Activated CD8-positive, alpha-beta memory T cell treated with anti-CD3 and anti-CD28 coated beads, Interleukin-2, amount 50 U/mL, for 24 hours (primary cell): ENCODE results near the gene PREB.

Experiments used
- DNase-seq: peaks from one replicate; pipeline ENCODE4 v3.0.0-alpha.2; 2020; ENCODE audit errors: extremely low read depth

The PREB gene

DNA sequence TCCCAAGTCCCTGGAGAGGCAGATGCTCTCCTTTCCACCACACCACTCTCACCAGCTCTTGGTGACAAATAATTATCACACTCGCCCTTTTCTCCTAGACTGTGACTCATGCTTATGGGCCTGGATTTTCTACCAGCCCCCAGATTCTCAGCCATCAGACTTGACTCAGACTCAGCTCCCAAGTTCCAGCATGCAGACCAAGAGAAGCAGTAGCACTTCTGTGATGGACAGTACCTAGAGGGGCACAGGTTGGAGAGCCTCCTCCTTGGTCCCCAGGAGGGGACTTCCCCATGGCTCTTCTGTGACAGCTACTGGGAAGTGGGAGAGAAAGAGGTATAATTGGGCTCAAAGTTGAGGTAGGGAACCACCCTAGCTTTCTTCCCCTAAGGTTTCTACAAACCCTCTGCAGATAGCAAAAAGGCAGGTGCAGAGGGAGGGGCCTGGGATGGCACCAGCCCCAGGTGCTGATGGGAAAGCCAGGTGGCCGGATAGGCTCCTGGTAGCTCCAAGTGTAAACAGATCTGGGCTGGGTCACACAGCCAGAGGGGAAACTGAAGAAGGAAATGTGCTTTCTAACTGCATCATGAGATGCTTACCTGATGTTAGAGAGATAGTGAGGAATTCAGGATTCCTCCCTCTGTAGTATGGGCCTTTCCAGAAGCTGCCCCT lies 18.5 kb upstream of the PREB start:
- no peak for DNase-seq

DNA sequence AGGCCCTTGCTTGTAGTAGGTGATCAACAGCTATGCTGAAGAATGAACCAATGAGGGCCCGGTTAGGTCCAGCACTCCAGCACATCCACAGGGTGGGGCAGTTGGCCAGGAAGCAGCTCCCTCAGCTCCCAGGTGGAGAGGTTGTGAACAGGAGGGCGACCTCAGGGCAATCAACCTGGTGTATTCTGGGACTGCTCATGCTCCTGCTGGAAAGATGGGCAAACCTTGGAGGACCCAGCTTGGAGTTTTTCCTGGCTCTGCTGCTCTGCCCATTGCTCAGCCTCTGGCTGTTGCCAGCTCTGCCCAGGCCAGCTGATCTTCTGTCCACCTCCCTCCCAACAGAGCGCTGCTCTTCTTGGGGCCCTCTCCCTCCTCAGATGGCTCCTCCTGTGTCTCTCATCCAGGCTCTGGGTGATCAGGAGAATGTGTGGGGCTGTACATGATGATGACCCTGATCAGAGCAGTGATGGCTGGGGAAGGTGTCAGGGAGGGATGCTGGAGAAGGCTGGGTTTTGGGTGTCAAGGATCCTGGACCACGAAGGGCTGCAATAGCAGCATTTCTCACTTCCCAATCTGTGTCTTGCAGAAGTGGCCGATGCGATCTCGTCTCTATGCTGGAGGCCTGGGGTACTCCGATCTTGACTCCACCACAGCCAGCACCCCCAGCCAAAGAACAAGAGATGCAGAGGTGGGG lies 17.8 kb upstream of the PREB start:
- DNase-seq: no peak

DNA sequence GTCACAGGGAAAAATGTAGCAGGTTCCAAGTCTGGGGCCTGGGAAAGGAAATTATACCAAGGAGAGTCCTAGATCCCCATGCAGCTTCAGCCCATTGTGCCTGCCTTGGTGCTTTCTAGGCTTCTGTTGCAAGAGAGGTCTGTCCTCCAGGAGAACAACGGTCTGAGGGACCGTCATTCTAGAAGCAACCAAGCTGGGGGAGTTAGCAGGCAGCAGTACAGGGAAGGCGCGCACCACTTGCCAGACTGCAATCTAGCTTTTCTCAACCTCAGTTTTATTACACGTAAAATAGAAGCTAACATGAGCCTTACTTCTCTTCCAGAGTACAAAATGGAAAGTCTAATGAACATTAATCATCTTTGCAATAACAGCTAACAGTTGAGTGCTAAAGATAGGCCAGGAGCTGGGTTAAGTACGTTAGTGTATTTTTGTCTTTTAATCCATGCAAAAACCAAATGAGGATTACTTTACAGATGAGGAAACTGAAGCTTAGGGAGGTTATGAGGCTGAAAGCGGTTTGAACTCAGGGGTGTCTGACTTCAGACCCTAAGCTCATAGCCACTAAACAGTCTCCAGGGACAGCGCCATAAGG lies 16.3 kb upstream of the PREB start:
- no peak for DNase-seq

DNA sequence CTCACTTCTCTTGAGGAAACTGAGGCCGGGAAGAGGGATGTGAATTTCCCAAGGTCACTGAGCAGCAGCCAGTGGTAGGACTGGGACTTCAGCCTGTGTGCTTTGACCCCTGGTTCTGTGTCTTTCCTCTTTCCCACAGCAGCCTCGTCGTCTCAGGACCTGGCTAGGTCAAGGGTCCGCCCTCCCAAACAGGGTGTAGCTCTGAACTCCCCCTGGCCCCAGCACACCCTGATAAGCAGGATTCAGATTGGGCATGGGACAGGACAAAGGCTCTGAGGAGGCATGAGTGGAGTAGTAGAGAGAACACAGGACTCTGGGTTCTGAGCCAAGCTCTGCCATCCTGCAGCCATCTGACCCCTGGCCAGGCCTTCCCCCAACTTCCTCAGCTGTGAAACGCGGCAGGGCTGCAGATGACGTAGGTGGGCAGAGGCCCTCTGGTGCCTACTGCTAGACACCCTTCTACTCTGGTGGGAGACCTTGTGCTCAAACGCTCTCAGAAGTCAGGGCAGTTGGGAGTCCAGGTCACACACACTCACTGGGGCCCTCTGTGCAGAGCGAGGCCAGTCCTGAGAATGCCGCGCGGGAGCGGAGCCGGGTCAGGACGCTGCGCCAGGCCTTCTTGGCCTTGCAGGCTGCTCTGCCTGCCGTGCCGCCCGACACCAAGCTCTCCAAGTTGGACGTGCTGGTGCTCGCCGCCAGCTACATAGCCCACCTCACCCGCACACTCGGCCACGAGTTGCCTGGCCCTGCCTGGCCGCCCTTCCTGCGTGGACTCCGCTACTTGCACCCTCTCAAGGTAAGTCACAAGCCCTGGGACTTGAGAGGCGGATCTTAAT lies 15.4 kb upstream of the PREB start:
- DNase-seq: no peak

DNA sequence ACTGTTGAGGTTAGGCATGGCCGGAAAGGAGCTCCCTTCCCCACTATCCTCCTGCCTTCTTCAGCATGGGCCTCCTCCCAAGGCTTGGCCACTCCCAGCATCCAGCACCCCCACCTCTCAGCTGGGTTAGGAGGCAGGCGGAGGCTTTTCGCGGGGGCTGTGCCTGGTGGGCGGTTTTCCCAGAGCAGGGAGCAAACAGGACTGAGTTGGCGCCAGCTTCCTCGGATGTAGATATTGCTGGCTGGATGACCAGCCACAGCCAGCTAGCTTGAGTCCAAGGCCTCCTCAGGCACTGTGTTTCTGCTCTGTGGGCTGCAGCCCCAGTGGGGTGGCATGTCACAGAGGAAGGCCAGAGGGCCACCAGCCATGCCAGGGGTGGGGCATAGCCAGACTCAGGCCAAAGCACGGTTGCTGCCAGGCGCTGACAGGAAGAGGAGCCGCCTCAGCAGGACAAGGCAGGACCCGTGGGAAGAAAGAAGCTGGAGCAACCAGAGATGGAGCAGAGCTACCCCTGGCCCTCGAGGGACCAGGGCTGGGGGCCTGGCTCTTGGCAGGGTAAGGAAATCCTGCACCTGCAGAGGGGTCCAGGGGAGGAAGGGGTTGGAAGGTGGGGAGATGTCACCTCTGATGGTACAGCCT lies 14.5 kb upstream of the PREB start, which contains the start of gene TCF23:
TSS of gene TCF23 (plus strand) at position 204 of the 639 bp plus-strand sequence. CDS start at position 334, 130 bp downstream.
- DNase-seq: no peak

DNA sequence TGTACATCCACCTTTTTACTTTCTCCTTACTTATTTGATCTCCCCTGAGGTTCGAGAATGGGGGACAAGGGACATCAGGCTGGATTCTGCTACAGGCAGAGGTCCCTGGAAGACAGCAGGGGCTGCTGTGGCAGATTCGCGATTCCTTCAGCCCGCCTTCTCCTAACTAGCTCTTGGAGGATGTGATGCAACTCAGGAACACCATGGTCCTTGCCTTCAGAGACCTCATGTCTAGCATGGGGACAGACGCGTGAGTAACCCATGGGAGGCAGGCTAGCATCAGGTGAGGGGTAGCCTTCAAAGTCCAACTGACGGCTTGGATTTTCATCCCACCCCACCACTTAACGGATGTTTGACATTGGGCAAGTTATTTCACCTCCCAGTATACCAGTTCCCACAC lies 13.5 kb upstream of the PREB start:
- DNase-seq: no peak

DNA sequence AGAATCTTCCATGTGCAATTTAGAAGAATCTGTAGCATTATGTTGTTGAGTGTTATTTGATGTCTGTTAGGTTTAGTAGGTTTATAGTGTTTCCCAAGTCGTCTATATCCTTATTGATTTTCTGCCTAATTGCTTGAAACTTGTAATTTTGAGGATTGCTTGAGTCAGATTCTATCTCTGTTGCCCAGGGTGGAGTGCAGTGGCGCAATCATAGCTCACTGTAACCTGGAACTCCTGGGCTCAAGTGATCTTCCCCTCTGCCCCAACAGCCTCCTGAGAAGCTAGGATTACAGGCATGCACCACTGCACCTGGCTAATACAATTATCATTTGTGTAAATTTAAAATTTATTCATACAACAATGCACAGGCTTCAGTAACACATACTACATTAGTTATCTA lies 11.2 kb upstream of the PREB start:
- DNase-seq: no peak

DNA sequence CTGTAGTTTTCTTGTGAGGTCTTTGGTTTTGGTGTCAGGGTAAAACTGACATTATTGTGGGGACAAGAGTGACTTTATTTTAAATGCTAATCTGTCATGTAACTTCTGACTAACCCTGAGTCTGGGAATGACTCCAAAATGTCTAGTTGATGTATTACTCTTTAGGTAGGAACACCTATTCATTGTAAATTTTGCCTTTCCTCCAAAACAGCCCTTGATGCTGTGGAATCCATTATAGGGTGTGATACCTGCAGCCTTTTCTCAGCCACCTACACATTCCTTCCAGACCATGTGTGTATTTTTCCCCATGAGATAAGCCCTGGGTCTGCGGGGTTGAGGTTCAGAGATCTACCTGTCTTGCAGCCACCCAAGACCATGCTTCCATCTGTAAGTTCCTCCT lies 8.8 kb upstream of the PREB start:
- no peak for DNase-seq

DNA sequence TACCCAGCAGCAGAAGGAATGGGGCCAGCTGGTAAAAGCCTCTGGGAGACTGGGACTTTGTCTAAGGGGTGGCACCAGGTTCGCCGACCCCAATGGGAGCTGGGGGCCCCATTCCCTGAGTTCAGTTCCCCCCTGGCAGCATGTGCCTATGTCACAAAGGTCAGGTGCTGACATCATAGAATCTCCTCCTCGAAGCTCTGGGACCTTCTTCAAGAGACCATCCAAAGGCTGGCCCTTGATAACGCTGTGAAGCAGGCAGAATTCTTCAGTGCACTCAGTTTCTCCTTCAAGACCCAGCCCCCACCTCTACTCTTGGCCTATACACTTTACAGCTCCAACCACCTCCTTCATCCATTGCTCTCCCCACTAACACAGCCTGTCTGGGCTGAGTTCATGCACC lies 4.9 kb upstream of the PREB start, which contains the start of gene PRR30:
TSS of gene PRR30 (minus strand) at position 101 of the 400 bp plus-strand sequence. CDS start 1,081 bp downstream, outside the sequence.
- DNase-seq: no peak

DNA sequence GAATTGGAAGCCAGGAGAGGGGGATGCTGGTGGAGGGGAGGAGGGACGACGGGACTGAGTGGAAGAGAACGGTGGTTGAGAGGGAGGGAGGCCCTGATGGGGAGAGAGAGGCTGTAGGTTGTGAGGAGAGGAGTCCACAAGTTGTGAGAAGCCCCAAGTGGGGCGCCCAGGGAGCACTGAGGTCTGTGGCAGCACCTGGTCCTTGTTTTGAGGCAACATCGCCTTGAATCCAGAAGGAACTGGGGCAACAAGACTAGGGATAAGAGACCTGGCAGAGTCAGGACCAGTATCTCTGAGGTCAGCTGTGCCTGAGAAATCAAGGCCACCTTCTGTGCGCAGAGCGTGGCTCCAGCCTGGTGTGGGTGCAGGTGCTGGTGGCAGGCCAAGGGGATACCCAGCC lies 3.7 kb upstream of the PREB start:
- DNase-seq: no peak

DNA sequence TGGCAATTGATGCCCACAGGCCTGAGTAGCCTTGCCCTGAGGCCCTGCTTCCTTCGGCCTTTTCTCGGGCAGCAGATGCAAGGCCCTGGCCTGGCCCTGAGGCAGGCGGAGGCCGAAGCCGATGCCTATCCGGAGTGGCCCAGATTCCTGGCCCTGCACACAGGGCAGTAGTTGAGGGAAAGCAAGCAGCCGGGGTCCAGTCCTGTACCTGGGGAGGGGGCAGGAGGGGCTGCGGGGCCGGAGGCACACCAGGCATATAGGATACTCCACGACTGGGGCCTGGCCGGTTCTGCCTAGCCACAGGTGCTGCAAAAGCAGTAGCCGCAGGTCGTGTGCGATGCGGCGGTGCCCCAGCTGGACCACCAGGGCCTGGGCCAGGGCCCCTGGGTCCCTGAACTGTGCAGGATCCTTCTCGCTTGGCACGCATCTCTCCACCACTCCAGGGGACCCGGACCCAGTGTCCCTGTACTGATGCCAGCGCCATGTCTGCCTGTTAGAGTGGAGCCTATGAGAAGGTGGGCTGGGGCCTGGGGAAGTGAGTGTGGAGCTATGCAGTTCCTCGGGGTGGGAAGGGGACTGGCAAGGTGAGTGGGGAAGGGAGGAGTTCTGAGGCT lies 3.0 kb upstream of the PREB start:
- no peak for DNase-seq

DNA sequence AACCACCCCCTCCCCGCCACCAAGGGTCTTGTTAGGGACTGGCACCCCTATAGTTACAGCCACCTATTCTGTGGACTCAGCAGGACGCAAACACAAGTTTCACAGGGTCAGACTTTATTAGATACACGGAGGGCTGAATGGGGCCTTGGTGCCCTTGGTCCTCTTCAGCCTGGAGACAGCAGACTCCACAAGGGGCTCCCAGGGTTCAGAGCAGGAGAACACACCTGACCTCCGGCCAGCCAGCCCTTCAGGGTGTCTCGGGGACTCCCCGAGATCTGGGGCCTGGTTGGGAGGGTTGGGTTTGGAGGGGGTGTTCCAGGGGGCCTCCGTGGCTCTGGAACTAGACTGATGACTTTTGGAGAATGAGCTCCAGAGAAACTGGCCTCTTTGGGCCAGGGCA lies 2.3 kb upstream of the PREB start:
- DNase-seq: no peak

DNA sequence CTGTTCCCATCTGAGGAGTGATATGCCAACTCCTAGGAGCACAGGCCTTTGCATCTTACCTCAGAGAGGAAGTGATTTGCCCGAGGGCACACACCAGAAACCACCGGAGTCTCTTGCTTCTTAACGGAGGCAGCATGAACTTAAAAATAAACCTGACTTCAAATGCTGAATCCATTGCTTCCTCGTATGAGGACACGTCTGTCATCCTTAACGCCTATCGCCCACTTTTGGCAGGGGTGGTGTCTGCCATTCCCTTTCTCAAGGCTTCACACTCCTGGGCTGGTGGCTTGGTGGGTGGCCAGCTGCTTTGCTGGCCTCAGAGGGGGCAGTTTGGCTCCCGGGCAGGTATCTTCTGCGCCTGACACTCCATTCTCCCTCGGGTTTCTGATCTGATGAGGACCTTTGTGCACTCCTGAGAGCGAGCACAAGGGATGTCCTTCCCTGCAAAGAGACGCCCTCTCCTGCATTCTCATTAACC lies 1.1 kb upstream of the PREB start:
- no peak for DNase-seq

DNA sequence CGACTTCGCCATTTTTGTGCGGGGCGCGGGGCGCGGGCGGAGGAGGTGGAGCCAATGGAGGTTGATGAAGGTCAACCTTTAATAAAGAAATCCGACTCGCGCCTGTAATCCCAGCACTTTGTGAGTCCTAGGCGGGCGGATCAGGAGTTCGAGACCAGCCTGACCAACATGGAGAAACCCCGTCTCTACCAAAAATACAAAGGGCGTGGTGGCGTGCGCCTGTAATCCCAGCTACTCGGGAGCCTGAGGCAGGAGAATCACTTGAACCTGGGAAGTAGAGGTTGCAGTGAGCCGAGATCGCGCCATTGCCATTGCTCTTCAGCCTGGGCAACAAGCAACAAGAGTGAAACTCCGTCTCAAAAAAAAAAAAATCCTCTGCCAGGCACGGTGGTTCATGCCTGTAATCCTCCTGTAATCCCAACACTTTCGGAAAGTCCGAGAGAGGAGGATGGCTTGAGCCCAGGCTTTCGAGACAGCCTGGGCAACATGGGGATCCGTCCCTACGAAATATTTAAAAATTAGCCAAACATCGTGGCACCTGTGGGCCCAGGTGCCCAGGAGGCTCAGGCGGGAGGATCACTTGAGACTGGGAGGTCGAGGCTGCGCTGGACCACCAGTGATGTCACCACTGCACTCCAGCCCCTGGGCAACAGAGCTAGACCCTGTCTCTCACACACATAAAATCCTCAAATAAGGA lies 493 bp upstream of the PREB start:
- DNase-seq: no peak

DNA sequence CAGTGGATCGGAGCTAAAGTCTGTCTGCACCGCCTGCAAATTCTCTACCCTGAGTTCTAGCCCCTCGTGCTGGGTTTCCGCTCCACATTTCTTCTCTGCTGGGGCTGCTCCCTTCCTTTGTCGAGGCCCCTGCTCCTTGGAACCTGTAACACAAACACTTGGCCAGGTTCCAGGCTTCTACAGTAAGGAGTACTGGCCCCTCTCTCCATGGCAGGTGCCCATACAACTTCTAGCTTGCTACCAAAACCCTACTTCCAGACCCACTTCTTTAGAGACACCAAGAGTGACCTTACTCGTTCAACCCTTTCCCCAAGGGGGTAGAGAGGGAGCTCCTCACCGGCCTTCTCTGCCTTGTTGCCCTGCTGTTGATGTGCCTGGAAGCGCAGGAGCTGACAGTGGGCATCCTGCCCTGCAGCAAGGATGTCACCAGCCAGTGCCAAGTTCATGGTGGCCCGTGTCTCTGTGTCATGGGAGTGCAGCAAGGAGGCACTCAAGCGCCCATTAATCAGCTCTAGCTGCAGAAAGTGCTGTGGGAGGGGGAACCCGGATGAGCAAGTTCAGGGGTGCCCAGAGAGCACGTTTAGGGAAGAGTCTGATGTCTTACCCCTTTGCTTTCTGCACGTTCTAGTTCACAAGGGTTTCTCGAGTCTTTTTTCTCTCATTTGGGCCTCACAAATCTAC lies 1.1 kb downstream of the PREB start:
- DNase-seq: no peak

DNA sequence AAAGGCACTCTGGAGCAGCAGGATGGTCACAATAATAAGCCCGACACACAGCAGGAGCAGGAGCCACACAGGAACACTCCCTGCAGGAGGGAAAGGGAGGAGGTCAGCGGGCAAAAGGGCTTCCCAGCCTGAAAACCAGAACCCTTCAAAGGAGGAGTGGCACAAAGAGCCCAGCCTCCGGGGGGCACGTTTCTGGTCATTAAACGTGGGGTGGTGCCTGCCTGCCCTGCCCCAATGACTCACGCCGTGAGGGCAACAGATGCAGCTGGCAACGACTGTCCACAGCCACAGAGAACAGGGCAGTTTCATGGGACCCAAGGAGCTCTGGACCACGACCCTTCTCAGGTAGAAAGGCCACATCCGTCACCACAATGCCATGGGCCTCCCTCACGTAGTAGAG lies 3.0 kb downstream of the PREB start:
- no peak for DNase-seq

DNA sequence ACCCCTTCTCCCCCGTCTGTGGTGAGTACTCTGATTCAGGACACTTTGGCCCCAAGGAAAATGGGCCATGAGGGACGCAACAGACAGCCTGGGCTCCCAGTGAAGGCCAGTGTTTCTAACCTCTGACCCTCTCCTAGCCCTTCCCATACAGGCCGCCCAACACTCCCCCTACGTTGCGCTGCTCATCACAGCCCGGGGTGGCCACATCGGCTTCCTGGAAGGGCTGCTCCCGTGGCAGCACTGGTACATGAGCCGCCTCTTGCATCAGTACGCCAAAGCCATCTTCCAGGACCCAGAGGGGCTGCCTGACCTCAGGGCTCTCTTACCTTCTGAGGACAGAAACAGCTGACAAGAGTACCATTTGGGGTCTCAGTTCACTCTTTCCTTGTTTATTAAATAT lies 4.0 kb downstream of the PREB start:
- DNase-seq: no peak

DNA sequence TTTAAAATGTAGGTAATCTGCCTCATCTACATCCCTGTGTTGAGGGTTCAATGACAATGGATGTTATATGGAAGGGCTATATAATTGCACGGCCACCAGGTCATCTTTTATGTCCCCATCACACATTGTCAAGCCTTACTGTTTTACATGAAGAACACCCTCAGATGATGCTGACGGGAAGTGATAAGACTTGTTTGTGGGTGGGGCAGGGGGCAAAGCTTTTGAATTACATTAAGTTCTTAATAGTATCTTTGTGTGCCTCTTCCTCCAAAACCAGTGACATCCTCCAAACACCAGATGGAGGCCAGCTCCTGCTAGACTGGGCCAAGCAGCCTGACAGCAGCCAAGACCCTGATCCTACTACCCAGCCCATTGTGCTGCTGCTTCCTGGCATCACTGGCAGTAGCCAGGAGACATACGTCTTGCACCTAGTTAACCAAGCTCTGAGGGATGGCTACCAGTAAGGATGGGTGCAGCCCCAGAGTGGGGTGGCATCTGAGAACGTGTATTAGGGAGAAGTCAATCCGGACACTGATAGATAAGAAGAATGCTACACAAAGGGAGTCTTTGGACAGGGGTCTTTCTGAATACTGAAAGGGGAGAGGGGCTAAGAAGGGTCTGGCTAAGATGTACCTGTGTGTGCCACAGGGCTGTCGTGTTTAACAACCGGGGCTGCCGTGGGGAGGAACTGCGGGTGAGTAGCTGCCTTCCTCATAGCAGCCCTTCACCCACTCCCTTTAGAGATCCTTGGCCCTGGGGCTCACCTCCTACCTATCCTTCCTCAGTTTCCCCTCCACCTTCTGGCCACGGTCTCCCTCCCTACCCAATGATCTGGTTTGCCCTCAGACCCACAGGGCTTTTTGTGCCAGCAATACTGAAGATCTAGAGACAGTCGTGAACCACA lies 5.5 kb downstream of the PREB start:
- DNase-seq: no peak
